Inferior parietal cortex (tissue), 1 donor: ENCODE results near the gene MSL2.
"Not testable (repeated sequence)": the region's sequence is repeated elsewhere in the genome, so short reads cannot be mapped to it uniquely, and the experiment has no call there.

Experiments
- DNase-seq: peaks from one replicate; pipeline ENCODE4 v3.0.0-alpha.2; 2016; ENCODE audit errors: extremely low spot score

The MSL2 gene

GRCh38 chr3:136146981-136147729 is 49.0 kb downstream of the MSL2 start:
- DNase-seq: no peak

GRCh38 chr3:136144397-136144796 is 51.7 kb downstream of the MSL2 start:
- DNase-seq: not testable (repeated sequence)

- no peak for DNase-seq
Measured at GRCh38 chr3:136142592-136142991, 53.5 kb downstream of the MSL2 start.

GRCh38 chr3:136141891-136142290 is 54.2 kb downstream of the MSL2 start:
- DNase-seq: no peak

GRCh38 chr3:136141291-136141785 is 54.8 kb downstream of the MSL2 start:
- no peak for DNase-seq

- no peak for DNase-seq
Measured at GRCh38 chr3:136136454-136136853, 59.7 kb downstream of the MSL2 start.

- no peak for DNase-seq
Measured at GRCh38 chr3:136135039-136135802, 60.9 kb downstream of the MSL2 start.

- DNase-seq: no peak
Measured at GRCh38 chr3:136134091-136134490, 62.0 kb downstream of the MSL2 start.

GRCh38 chr3:136131647-136132046 is 64.5 kb downstream of the MSL2 start:
- not testable (repeated sequence) for DNase-seq

GRCh38 chr3:136122006-136122405 is 74.1 kb downstream of the MSL2 start:
- no peak for DNase-seq

GRCh38 chr3:136120373-136121348 is 75.5 kb downstream of the MSL2 start:
- DNase-seq: no peak

GRCh38 chr3:136119783-136120182 is 76.4 kb downstream of the MSL2 start:
- not testable (repeated sequence) for DNase-seq

- DNase-seq: not testable (repeated sequence)
Measured at GRCh38 chr3:136119332-136119731, 76.8 kb downstream of the MSL2 start.

GRCh38 chr3:136114421-136114820 is 81.7 kb downstream of the MSL2 start:
- DNase-seq: no peak

GRCh38 chr3:136110481-136110880 is 85.7 kb downstream of the MSL2 start:
- DNase-seq: no peak

- DNase-seq: no peak
Measured at GRCh38 chr3:136109499-136109898, 86.6 kb downstream of the MSL2 start.

- DNase-seq: no peak
Measured at GRCh38 chr3:136106101-136106500, 90.0 kb downstream of the MSL2 start.

- DNase-seq: no peak
Measured at GRCh38 chr3:136105044-136105443, 91.1 kb downstream of the MSL2 start.
